Measurements from ENCODE around the gene MOB1A. TPM values are rescaled to one million over a fixed set of nuclear protein-coding genes. Genes with fewer than 3 reads are reported as not detected.

Gene MOB1A
- total RNA-seq, 1 donor from 2014 or later: 96.1 TPM

DNA sequence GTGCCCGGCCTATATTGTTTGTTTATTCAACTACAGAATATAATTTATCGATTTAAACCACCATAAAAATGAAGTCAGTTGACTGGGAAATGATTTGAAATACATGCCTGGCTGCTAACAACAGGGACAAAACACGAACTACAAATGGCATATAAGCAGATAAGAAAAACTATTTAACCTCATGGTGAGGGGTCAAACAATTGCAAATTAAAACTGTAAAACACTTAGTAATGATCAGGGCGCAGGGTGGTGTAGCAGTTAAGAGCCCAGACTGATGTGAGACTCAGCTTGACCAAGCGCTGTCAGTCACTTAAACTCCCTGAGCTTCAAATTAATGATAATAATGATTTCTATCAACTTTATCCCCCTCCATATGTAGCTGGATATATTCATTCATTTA is 26.4 kb upstream of the MOB1A start:
- Mint-ChIP-seq H3K36me3 (ENCODE audit: unreplicated experiment) (peaks cover 46% of the 10 kb centered on the region), H3K27me3 (ENCODE audit: unreplicated experiment) (no peaks in the 10 kb centered on the region), H3K27ac (ENCODE audit: unreplicated experiment) (peak overlapping the region; percentile 14), H3K9me3 (ENCODE audit: unreplicated experiment) (no peaks in the 10 kb centered on the region), H3K4me3 (ENCODE audit: unreplicated experiment) (no peak overlapping the region), H3K4me1 (ENCODE audit: unreplicated experiment) (peaks cover 90% of the 10 kb centered on the region)
- TF ChIP-seq, protein P1, sequence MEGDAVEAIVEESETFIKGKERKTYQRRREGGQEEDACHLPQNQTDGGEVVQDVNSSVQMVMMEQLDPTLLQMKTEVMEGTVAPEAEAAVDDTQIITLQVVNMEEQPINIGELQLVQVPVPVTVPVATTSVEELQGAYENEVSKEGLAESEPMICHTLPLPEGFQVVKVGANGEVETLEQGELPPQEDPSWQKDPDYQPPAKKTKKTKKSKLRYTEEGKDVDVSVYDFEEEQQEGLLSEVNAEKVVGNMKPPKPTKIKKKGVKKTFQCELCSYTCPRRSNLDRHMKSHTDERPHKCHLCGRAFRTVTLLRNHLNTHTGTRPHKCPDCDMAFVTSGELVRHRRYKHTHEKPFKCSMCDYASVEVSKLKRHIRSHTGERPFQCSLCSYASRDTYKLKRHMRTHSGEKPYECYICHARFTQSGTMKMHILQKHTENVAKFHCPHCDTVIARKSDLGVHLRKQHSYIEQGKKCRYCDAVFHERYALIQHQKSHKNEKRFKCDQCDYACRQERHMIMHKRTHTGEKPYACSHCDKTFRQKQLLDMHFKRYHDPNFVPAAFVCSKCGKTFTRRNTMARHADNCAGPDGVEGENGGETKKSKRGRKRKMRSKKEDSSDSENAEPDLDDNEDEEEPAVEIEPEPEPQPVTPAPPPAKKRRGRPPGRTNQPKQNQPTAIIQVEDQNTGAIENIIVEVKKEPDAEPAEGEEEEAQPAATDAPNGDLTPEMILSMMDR (IDR thresholded peaks at IDR 0.05): no peak
- DNase-seq (ENCODE audit: extremely low spot score, unreplicated experiment): no peak

DNA sequence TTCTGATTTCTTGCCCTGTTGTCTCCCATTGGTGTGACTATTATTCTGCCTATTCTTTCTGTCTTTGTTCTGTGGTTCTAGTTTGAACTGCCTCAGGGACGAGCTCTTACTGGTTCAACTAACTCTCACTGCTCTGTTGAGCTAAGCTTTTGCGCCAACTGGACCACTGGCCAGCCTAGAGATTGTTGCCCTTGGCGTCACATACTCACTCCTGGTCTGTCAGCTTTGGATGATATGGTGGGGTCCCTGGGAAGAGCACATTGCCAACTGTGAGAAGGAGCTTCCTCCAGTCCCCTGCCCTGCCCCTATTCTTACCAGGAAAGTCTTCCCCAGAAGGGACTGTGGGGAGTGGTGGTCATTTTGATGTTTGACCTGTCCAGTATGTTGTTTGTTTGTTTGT is 25.8 kb upstream of the MOB1A start:
- Mint-ChIP-seq H3K27me3 (ENCODE audit: unreplicated experiment) (no peaks in the 10 kb centered on the region), H3K4me1 (ENCODE audit: unreplicated experiment) (peaks cover 87% of the 10 kb centered on the region), H3K27ac (ENCODE audit: unreplicated experiment) (no peak overlapping the region), H3K36me3 (ENCODE audit: unreplicated experiment) (peaks cover 41% of the 10 kb centered on the region), H3K4me3 (ENCODE audit: unreplicated experiment) (no peak overlapping the region), H3K9me3 (ENCODE audit: unreplicated experiment) (no peaks in the 10 kb centered on the region)
- DNase-seq (ENCODE audit: extremely low spot score, unreplicated experiment): no peak
- TF ChIP-seq, protein P1 (IDR thresholded peaks at IDR 0.05): no peak

DNA sequence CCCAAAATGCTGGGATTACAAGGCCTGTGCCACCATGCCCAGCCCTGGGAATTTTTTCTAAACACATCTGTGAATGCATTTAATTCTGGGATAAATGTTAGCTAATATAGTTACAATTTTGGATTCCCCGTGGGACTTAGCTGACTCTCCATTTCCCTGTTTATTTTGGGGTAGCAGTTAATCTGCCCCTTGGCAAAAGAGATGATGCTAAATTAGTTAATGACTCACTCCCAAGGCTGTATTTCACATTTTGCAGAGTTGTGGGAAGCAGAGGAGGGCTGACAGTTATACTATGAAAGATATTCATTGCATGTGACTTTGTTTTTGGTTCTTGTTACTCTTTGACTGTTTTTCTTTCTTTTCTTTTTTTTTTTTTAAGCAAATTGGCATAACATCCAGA is 22.9 kb upstream of the MOB1A start:
- H3K27me3 Mint-ChIP-seq (ENCODE audit: unreplicated experiment): no peaks in the 10 kb centered on the region
- DNase-seq (ENCODE audit: extremely low spot score, unreplicated experiment): no peak
- peaks cover 24% of the 10 kb centered on the region for H3K36me3 Mint-ChIP-seq (ENCODE audit: unreplicated experiment)
- H3K9me3 Mint-ChIP-seq (ENCODE audit: unreplicated experiment): no peaks in the 10 kb centered on the region
- TF ChIP-seq, protein P1 (IDR thresholded peaks at IDR 0.05): no peak
- peak overlapping the region; percentile 98 for H3K4me3 Mint-ChIP-seq (ENCODE audit: unreplicated experiment)
- peaks cover 69% of the 10 kb centered on the region for H3K4me1 Mint-ChIP-seq (ENCODE audit: unreplicated experiment)
- H3K27ac Mint-ChIP-seq (ENCODE audit: unreplicated experiment): peak overlapping the region; percentile 82

GRCh38 chr2:74201196-74201595 is 22.5 kb upstream of the MOB1A start:
- peak overlapping the region; percentile 98 for H3K4me3 Mint-ChIP-seq (ENCODE audit: unreplicated experiment)

GRCh38 chr2:74199871-74200305 is 21.2 kb upstream of the MOB1A start:
- no peaks in the 10 kb centered on the region for H3K9me3 Mint-ChIP-seq (ENCODE audit: unreplicated experiment)
- TF ChIP-seq, protein P1 (IDR thresholded peaks at IDR 0.05): no peak
- H3K4me3 Mint-ChIP-seq (ENCODE audit: unreplicated experiment): peak overlapping the region; percentile 98
- H3K27ac Mint-ChIP-seq (ENCODE audit: unreplicated experiment): peak overlapping the region; percentile 100
- no peak for DNase-seq (ENCODE audit: extremely low spot score, unreplicated experiment)
- peaks cover 15% of the 10 kb centered on the region for H3K36me3 Mint-ChIP-seq (ENCODE audit: unreplicated experiment)
- peaks cover 52% of the 10 kb centered on the region for H3K4me1 Mint-ChIP-seq (ENCODE audit: unreplicated experiment)
- H3K27me3 Mint-ChIP-seq (ENCODE audit: unreplicated experiment): no peaks in the 10 kb centered on the region

More at GRCh38 chr2:74201196-74201595, 22.5 kb upstream of the MOB1A start:
- TF ChIP-seq, protein P1 (IDR thresholded peaks at IDR 0.05): no peak
- Mint-ChIP-seq H3K27me3 (ENCODE audit: unreplicated experiment) (no peaks in the 10 kb centered on the region), H3K9me3 (ENCODE audit: unreplicated experiment) (no peaks in the 10 kb centered on the region), H3K4me1 (ENCODE audit: unreplicated experiment) (peaks cover 65% of the 10 kb centered on the region), H3K36me3 (ENCODE audit: unreplicated experiment) (peaks cover 20% of the 10 kb centered on the region), H3K27ac (ENCODE audit: unreplicated experiment) (peak overlapping the region; percentile 82)
- peak; percentile 36 for DNase-seq (ENCODE audit: extremely low spot score, unreplicated experiment)

Data from osteocyte (in vitro differentiated cells).